ENCODE measurements around the gene FAM204A.

FAM204A gene

DNA sequence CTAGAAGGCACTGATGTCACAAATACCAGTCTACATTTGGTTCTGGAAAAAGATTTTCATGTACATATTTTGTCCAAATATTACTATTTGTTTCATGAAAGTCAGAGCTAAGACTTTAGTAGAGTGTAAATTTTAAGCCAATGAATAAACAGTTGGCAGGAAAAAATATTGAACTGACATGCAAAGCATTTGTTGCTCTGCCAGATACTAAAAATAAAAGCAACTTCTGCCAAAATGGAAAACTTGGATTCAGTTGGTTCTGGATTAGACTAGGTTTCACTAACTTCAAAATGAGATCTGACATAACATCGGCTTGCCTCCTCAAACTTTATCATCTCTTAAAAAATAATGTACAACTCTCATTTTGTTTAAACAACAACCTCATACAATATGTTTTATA is 34.9 kb downstream of the FAM204A start:
- TF ChIP-seq SIN3A (IDR thresholded peaks at IDR 0.05; ENCODE audit: borderline replicate concordance, insufficient read depth, low read length) (no peak), FOXP2 (optimal IDR thresholded peaks at IDR 0.05; ENCODE audit: borderline replicate concordance, extremely low read depth, extremely low read length, insufficient read depth) (no peak), TAF1 (IDR thresholded peaks at IDR 0.05; ENCODE audit: borderline replicate concordance, insufficient read depth, low read length) (no peak), POLR2AphosphoS5 (IDR thresholded peaks at IDR 0.05; ENCODE audit: low read depth, low read length) (no peak)
- TF ChIP-seq, protein P1, sequence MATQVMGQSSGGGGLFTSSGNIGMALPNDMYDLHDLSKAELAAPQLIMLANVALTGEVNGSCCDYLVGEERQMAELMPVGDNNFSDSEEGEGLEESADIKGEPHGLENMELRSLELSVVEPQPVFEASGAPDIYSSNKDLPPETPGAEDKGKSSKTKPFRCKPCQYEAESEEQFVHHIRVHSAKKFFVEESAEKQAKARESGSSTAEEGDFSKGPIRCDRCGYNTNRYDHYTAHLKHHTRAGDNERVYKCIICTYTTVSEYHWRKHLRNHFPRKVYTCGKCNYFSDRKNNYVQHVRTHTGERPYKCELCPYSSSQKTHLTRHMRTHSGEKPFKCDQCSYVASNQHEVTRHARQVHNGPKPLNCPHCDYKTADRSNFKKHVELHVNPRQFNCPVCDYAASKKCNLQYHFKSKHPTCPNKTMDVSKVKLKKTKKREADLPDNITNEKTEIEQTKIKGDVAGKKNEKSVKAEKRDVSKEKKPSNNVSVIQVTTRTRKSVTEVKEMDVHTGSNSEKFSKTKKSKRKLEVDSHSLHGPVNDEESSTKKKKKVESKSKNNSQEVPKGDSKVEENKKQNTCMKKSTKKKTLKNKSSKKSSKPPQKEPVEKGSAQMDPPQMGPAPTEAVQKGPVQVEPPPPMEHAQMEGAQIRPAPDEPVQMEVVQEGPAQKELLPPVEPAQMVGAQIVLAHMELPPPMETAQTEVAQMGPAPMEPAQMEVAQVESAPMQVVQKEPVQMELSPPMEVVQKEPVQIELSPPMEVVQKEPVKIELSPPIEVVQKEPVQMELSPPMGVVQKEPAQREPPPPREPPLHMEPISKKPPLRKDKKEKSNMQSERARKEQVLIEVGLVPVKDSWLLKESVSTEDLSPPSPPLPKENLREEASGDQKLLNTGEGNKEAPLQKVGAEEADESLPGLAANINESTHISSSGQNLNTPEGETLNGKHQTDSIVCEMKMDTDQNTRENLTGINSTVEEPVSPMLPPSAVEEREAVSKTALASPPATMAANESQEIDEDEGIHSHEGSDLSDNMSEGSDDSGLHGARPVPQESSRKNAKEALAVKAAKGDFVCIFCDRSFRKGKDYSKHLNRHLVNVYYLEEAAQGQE (IDR thresholded peaks at IDR 0.05; ENCODE audit: insufficient read depth in 1 of 2, low read depth in 2 of 2, low read length in 2 of 2), result no peak

- no peak for TF ChIP-seq TAF1 (IDR thresholded peaks at IDR 0.05; ENCODE audit: borderline replicate concordance, insufficient read depth, low read length)
- TF ChIP-seq, protein P1 (IDR thresholded peaks at IDR 0.05; ENCODE audit: insufficient read depth in 1 of 2, low read depth in 2 of 2, low read length in 2 of 2), result no peak
- no peak for TF ChIP-seq SIN3A (IDR thresholded peaks at IDR 0.05; ENCODE audit: borderline replicate concordance, insufficient read depth, low read length)
- no peak for TF ChIP-seq POLR2AphosphoS5 (IDR thresholded peaks at IDR 0.05; ENCODE audit: low read depth, low read length)
- TF ChIP-seq FOXP2 (optimal IDR thresholded peaks at IDR 0.05; ENCODE audit: borderline replicate concordance, extremely low read depth, extremely low read length, insufficient read depth), result no peak
Measured at GRCh38 chr10:118305730-118306129, 36.4 kb downstream of the FAM204A start.

DNA sequence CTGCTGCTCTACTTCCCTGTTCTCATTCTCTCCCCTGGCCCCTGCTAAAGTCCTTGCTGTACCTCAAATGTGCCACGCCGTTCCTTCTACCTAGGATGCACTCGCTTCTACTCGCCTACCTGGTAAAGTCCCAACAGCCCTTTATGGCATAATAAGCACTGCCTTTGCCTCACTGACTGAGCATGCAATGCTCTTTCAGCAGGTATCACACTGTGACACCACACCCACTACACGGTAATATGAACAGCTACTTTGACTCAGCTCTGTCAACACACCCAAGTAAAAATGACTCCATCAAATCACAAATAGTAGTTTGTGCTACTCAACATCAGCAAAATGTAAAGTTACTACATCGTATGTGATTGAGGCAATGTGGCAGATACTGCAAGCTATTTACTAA is 37.6 kb downstream of the FAM204A start:
- TF ChIP-seq POLR2AphosphoS5 (IDR thresholded peaks at IDR 0.05; ENCODE audit: low read depth, low read length) (no peak), FOXP2 (optimal IDR thresholded peaks at IDR 0.05; ENCODE audit: borderline replicate concordance, extremely low read depth, extremely low read length, insufficient read depth) (no peak), TAF1 (IDR thresholded peaks at IDR 0.05; ENCODE audit: borderline replicate concordance, insufficient read depth, low read length) (no peak), SIN3A (IDR thresholded peaks at IDR 0.05; ENCODE audit: borderline replicate concordance, insufficient read depth, low read length) (no peak)
- TF ChIP-seq, protein P1 (IDR thresholded peaks at IDR 0.05; ENCODE audit: insufficient read depth in 1 of 2, low read depth in 2 of 2, low read length in 2 of 2), result no peak

- TF ChIP-seq TAF1 (IDR thresholded peaks at IDR 0.05; ENCODE audit: borderline replicate concordance, insufficient read depth, low read length) (no peak), POLR2AphosphoS5 (IDR thresholded peaks at IDR 0.05; ENCODE audit: low read depth, low read length) (no peak), FOXP2 (optimal IDR thresholded peaks at IDR 0.05; ENCODE audit: borderline replicate concordance, extremely low read depth, extremely low read length, insufficient read depth) (no peak), SIN3A (IDR thresholded peaks at IDR 0.05; ENCODE audit: borderline replicate concordance, insufficient read depth, low read length) (no peak)
- TF ChIP-seq, protein P1 (IDR thresholded peaks at IDR 0.05; ENCODE audit: insufficient read depth in 1 of 2, low read depth in 2 of 2, low read length in 2 of 2), result no peak
Measured at GRCh38 chr10:118301211-118301610, 40.9 kb downstream of the FAM204A start.

DNA sequence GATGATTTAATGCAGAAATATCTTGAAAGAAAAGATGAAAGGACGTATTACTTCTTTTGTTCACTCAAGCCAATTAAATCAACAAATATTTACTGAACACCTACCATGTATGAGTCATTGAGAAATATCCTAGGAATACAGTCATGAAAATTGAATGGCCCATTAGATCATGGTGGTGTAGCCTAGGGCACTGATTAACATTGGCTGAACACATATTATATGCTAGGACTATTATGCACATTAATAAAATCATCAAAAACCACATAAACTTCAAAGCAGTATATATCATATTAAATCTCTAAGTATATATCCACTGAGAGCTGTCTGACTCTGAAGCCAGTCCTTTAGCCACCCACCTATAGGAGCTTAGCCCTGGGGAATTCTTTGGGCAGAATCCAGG is 41.8 kb downstream of the FAM204A start:
- no peak for TF ChIP-seq FOXP2 (optimal IDR thresholded peaks at IDR 0.05; ENCODE audit: borderline replicate concordance, extremely low read depth, extremely low read length, insufficient read depth)

Measured in PFSK-1 (cell line).